ENCODE results near the gene PZP. TPM values are rescaled to one million over a fixed set of nuclear protein-coding genes. Genes with fewer than 3 reads are reported as not detected.
A peak's percentile ranks its signal among the peaks of the same experiment; 100 is the strongest.

Gene PZP
- total and polyA plus RNA-seq, 2 of the 13 experiments (the other 11 are each of a cell fraction or from before 2014, with no cell fraction given), result 0.07 to 0.89 TPM

- TF ChIP-seq SKIL (CRISPR knock-in tag; IDR thresholded peaks at IDR 0.05; ENCODE audit: borderline replicate concordance), result peak; percentile 97
- no peak for TF ChIP-seq ZNF496 (CRISPR knock-in tag; IDR thresholded peaks at IDR 0.05; ENCODE audit: insufficient replicate concordance)
- peak; percentile 97 for TF ChIP-seq FOXA3 (CRISPR knock-in tag; IDR thresholded peaks at IDR 0.05)
- TF ChIP-seq ZGPAT (CRISPR knock-in tag; IDR thresholded peaks at IDR 0.05), result peak; percentile 98
- no peak for TF ChIP-seq ZSCAN22 (CRISPR knock-in tag; IDR thresholded peaks at IDR 0.05)
- TF ChIP-seq AKNA (CRISPR knock-in tag; IDR thresholded peaks at IDR 0.05; ENCODE audit: borderline replicate concordance), result 0 out of 2 replicates have a peak, but pooled peaks have one; percentile 33
- TF ChIP-seq DNMT3B (CRISPR knock-in tag; conservative IDR thresholded peaks at IDR 0.05), result peak; percentile 73
- 0 out of 2 replicates have a peak, but pooled peaks have one; percentile 20 for TF ChIP-seq GMEB2 (CRISPR knock-in tag; IDR thresholded peaks at IDR 0.05; ENCODE audit: low read depth)
- no peak for TF ChIP-seq ZNF337 (CRISPR knock-in tag; IDR thresholded peaks at IDR 0.05; ENCODE audit: borderline replicate concordance, low read depth)
- TF ChIP-seq THAP9 (CRISPR knock-in tag; IDR thresholded peaks at IDR 0.05; ENCODE audit: borderline replicate concordance), result no peak
- no peak for TF ChIP-seq IRF1 (CRISPR knock-in tag; IDR thresholded peaks at IDR 0.05; ENCODE audit: low read depth)
- TF ChIP-seq IKZF4 (CRISPR knock-in tag; IDR thresholded peaks at IDR 0.05; ENCODE audit: borderline replicate concordance, low read depth, not compliant biosample characterization), result no peak
- TF ChIP-seq CC2D1A (CRISPR knock-in tag; IDR thresholded peaks at IDR 0.05), result 0 out of 2 replicates have a peak, but pooled peaks have one; percentile 35
- TF ChIP-seq SP140L (CRISPR knock-in tag; IDR thresholded peaks at IDR 0.05; ENCODE audit: borderline replicate concordance), result 0 out of 2 replicates have a peak, but pooled peaks have one; percentile 30
Observed at GRCh38 chr12:9132008-9132535, 76.1 kb downstream of the PZP start (continued).
